Measurements from ENCODE around the gene ZNF212.
A peak's percentile ranks its signal among the peaks of the same experiment; 100 is the strongest.
"Not testable (repeated sequence)": the region's sequence is repeated elsewhere in the genome, so short reads cannot be mapped to it uniquely, and the experiment has no call there.

ZNF212 gene

DNA sequence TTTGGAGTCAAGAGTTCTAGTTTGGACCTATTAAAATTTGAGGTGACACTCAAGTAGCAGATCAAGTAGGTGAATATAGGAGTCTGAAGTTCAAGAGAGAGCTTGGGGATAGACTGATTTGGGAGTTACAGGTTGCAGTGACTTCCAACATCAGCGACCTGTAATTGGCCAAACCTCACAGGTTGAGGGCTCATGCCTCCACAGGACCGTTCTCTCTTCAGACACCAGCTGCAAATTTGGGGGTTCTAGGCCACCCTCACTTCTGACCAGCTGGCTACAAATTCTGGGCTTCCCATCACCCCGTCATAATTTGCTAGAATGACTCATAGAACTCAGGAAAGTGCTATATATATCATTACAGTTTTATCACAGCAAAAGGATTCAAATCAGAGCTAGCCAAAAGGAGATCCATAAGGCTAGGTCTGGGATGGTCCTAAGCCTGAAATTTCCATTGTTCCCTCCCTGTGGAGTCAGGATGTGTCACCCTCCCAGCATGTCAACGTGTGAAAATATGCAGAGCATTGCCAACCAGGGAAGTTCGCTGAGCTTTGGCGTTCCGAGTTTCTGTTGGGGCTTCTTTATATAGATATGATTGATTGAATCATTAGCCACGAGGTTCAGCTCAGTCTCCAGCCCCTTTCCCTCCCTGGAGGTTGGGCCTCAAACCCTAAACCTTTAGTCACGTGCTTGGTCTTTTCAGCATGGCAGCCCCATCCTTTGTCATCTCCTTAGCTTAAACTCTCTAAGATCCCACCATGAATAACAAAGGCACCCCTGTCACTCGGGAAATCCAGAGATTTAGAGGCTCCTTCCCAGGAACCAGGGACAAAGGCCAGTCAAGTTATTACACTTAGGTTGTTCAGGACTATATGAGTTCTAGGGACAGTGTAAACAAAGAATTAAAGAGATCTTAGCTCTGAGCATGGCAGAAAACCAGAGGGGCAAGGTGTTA lies 20.7 kb upstream of the ZNF212 start:
- DNase-seq = no peak

DNA sequence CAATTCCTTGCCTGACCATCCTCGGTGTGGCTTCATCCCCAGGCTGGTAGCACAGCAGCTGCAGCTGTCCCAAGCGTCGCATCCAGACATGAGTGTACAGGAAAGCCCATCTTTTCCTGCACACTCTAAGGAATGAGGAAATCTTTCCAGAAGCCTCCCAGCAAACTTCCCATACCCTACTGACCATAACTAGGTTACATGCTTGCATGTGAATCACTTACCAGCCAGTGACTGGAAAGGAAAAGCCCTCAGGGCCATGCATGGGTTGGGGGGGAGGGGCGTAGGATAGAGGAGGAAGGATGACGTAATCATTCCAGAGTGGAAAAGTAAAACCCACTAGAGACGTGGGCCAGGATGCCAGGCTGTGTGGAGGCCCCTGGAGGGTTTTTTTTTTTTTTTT lies 18.9 kb upstream of the ZNF212 start:
- no peak for DNase-seq

DNA sequence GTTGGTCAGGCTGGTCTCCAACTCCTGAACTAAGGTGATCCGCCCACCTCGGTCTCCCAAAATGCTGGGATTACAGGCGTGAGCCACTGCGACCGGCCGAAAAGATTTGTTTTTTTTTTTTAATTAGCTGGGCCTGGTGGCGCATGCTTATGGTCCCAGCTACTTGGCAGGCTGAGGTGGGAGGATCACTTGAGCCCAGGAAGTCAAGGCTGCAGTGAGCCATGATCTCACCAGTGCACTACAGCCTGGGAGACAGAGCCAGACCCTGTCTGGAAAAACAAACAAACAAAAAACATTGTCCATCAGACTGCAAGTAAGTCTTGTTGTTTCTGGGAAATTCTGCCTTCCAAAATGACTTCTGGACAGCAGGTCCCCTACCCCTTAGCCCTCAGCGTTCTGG lies 16.3 kb upstream of the ZNF212 start:
- no peak for DNase-seq

DNA sequence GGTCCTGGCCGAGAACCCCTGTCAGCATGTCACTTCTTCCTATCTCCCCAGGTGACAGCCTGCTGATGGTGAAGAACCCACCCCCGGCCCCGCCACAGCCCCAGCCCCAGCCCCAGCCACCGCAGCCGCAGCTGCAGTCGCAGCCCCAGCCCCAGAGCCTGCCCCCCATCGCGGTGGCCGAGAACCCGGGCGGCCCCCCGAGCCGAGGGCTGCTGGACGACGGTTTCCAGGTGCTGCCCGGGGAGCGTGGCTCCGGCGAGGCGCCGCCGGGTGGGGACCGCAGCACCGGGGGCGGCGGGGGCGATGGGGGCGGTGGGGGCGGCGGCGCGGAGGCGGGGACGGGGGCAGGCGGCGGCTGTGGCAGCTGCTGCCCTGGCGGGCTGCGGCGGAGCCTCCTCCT lies 15.7 kb upstream of the ZNF212 start:
- no peak for DNase-seq

DNA sequence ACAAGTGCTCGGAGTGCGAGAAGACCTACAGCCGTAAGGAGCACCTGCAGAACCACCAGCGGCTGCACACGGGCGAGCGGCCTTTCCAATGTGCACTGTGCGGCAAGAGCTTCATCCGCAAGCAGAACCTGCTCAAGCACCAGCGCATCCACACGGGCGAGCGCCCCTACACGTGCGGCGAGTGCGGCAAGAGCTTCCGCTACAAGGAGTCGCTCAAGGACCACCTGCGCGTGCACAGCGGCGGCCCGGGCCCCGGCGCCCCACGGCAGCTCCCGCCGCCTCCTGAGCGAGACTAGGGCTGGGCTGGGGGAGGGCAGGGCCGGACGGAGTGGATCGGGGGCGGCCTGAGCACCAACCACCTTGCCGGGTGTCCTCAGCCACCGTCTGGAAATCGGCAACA lies 15.1 kb upstream of the ZNF212 start:
- no peak for DNase-seq

DNA sequence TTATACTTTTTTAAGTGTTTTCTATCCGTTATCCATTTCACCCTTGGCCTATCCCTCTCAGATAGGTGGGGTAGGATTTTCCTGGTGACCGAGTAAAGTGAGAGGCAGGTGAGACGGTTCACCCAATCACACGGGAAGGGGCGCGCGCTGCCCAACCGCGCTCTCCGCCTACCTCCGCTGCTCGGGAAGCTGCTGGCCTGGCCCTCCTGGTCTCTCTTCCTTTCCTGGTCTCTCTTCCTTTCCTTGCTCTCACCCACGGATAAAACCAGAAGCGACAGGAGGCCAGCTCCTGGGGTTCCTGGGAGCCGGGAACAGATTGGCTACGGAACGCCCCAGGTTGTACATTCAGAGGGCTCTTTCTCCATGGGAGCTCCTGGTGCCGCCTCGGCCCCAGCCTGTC lies 14.3 kb upstream of the ZNF212 start:
- DNase-seq = no peak

DNA sequence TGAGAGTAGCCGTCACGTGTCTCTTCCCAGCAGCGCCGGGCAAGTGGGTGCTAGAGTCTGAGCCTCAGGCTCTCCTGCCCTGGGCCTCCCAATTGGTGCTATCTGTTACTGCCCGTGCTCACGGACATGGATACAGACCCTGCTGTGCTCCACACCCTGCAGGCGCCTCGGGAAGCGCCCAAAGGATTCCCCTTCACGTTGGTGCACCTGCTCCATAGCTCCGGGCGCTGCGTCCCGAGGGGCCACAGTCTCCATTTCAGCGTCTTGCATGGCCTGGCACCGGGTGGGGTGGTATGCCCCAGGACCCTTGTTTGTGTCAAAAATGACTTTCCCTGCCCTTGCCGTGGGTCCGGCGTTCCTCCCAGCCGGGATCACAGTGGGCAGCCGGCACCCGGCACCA lies 13.8 kb upstream of the ZNF212 start:
- no peak for DNase-seq

DNA sequence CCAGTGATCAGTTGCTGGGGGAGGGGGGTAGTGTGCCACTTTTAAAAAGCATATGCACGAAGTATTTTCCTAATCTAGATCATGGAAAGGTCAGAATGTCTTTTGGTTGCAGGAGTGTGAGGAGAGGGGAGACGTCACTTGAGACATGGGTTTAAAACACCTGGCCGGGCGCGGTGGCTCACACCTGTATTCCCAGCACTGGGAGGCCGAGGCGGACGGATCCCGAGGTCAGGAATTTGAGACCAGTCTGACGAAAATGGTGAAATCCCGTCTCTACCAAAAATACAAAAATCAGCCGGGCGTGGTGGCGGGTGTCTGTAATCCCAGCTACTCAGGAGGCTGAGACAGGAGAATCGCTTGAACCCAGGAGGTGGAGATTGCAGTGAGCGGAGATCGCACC lies 13.1 kb upstream of the ZNF212 start:
- not testable (repeated sequence) for DNase-seq

DNA sequence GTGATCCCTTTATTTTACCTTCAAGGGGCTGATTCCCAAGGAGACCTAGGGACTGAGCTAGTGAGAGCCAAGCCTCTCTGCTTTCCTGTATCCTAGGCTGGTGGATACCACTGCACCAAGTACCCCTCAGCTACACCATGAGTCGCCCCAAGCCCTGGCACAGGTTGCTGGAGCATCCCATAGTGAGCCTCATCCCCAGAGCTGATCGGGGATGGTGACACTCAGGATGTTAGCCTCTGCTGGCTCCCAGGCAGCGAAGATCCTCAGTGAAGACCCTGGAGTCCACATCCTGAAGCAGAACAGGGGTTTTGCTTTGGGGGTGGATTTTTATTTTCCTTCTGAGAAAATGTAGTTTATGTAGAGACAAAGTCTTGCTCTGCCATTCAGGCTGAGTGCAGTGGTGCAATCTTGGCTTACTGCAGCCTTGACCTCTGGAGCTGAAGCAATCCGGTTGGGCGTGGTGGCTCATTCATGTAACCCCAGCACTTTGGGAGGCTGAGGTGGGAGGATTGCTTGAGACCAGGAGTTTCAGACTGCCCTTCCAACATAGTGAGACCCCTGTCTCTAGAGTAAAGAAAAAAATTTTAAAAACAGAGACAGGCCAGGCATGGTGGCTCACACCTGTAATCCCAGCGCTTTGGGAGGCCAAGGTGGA lies 12.5 kb upstream of the ZNF212 start:
- DNase-seq = no peak

DNA sequence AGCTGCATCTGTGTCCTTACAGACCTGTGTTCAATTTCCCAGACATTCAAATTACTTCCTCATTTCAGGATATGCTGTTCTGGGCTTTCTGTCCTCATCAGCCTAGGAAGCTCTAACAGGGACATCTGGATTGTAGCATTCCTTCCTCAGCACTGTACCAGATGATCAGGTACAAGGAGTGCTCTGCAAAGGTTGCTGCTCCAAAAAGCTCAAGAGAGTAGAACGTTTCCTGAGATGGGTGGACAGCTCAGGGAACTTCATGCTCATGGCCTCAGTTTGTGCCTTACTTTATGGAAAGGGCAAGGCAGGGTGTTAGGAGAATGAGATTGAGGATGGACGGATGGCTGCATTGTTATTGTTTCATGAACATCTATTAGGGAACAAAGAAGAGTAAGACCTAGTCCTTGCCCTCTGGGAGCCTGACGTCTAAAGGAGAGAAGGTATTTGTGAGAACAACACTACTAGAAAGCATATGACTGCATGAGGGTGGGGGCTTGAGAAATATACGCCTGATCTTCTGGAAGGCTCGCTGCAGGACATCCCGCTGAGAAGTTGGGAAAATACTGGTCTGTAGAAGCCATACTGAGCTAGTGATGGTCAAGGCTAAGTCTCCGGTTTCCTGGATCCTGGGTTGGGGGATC lies 10.5 kb upstream of the ZNF212 start:
- no peak for DNase-seq

DNA sequence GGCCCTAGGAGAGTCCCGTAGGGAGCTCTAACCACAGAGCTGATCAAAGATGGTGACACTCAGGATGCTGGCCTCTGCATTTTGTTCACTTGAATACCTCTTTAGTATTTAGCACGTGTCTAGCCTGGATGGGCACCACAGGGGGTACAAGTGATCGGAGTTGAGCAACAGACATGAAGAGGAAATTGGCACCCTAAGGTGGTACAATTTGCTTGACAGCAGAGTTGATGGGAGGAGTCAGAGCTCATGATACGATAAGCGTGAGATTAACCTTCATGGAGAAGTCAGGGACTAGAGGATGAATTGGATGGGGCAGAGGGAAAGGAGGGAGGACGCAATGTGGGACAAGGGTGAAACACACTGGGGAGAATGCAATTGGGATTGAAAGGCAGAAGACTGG lies 9.9 kb upstream of the ZNF212 start:
- DNase-seq = no peak

DNA sequence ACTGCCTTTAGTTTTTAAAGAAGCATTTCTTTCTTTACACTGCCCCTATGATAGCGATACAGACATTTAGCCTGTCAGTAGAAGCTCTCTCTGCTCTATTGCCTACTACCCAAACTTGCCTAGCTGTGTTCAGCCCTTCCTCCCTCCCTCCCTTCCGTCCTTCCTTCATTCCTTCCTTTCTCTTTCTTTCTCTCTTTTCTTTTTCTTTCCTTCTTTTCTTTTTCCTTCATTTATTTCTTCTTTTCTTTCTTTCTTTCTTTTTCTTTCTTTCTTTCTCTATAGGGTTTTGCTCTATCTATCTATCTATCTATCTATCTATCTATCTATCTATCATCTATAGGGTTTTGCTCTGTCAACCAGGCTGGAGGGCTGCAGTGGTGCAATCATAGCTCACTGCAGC lies 7.1 kb upstream of the ZNF212 start:
- DNase-seq = no peak

DNA sequence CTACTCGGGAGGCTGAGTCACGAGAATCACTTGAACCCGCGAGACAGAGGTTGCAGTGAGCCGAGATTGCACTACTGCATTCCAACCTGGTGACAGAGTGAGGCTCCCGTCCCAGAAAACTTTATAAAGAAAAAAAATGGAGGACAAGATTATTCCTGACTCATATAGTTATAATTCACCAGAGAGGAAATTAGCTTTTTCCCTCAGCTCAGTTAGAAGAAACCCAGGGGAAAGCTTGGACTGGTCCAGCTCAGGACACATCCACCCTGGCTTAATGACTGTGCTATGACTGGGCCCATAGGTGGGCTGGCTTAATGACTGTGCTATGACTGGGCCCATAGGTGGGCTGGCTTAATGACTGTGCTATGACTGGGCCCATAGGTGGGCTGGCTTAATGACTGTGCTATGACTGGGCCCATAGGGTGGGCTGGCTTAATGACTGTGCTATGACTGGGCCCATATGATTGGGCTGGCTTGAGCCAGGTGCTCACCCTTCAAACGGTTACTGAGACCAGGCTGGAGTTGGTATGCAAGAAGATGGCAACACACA lies 5.7 kb upstream of the ZNF212 start:
- DNase-seq = not testable (repeated sequence)

DNA sequence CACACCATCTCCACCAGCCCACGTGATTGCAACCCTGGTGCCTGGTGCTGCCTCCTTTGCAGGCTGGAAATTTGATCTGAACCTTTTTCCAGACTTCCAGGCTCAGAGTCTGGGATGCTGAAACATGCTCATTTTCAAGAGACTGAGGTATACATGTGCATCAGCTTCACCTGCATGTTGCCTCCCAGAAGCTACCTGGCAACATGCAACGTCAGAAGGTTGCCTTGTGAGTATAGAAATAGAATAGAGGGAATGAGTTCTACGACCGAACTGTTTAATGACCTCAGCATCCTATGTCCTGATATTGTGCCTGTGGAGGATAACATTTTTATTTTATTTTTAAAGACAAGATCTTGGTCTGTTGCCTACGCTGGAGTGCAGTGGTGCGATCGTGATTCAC lies 1.9 kb upstream of the ZNF212 start:
- no peak for DNase-seq

DNA sequence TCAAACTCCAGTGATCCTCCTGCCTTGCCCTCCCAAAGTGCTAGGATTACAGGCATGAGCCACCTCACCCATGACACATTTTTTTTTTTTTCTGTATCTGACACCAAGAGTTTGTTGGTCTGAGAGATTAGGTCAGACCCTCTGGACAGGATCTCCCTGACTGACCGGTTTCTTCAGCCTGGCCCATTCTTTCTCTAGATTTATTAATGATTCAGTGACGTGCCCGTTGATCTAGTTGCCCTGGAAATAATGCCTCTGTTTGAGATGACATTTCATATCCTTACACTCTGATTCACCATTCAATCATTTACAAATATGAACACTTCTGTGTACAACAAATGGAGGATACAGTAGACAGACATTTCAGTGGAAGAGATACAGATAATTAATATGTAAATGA lies 1.4 kb upstream of the ZNF212 start:
- DNase-seq = no peak

DNA sequence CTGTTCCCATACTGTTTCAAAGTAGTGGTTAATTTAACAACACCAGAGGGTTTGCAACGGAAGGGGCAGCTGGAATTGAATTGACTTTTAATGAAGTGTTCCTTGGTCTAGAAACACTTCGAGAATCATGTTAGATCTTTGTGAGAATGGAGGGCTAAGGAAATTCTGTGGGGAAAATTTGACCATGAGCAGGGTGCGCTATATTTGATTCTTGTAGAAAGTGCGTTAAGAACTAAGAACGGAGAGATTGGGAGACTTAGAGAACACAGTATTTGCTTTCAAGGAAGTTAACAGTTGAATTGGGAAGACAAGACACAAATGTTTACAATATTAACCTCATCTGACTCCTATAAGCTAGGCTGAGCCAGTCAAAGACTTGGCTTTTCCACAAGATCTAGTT lies 1.2 kb downstream of the ZNF212 start:
- no peak for DNase-seq

DNA sequence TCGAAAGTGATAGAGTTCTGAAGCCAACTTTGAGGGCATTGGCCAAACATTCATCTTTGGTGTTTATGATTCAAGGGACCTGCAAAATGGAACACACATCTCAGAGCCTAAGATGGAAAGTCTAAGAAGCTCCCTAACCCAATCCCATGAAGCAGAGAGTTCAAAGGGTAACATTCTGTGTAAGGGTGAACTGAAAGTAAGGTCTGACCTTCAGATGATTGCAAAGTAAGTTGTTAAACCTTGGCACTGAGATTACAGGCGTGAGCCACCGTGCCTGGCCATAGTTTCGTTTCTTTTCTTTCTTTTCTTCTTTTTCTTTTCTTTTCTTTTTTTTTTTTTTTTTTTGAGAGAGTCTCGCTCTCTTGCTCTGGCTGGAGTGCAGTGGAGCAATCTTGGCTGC lies 2.2 kb downstream of the ZNF212 start:
- DNase-seq = no peak

DNA sequence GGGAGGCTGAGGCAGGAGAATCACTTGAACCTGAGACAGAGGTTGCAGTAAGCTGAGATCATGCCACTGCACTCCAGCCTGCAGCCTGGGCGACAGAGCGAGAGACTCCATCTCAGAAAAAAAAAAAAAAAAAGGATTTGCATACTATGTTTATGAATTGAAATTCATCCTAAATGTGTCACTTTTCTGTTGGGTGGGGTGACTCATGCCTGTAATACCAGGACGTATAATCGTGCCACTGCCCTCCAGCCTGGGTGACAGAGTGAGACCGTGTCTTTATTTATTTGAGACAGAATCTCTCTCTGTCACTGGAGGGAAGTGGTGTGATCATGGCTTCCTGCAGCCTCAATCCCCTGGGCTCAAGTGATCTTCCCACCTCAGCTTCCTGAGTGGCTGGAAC lies 5.8 kb downstream of the ZNF212 start:
- DNase-seq = peak in 1 of 5 donors; percentile 38

DNA sequence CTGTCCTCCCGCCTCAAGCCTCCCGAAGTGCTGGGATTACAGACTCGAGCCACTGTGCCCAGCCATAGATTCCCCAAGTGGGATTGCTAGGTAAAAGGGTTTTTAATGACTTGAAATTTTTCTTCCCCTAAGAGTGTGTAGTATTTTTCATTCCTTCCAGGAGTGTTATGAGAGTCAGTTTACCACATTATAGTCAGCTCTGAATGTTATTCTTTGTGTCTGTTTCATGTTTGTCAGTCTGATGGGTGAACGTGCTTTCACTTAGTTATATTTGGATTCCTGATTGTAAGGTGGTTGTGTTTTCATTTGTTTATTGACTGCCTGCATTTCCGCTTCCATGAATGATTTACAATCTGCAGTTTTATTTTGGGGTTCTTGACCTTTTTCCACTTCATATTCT lies 6.3 kb downstream of the ZNF212 start:
- DNase-seq = no peak

DNA sequence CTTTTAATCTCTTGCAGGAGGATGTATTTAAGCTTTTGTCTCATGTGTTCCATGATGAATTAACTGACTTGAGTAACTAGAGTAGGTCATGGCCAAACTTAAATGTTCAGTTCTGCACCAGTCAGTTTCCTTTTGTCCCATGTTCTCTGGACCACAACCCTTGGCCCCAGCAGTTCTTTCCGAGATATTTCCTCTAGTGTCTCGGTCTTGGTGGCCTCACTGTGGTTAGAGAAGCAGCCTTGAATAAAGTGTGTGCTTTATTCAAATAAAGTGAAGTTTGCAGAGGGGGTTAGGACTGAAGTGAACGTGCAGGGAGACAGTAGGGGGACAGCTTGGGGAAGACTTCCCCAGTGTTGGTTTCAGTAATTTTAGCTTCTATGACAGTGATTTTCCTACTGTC lies 9.3 kb downstream of the ZNF212 start:
- no peak for DNase-seq

DNA sequence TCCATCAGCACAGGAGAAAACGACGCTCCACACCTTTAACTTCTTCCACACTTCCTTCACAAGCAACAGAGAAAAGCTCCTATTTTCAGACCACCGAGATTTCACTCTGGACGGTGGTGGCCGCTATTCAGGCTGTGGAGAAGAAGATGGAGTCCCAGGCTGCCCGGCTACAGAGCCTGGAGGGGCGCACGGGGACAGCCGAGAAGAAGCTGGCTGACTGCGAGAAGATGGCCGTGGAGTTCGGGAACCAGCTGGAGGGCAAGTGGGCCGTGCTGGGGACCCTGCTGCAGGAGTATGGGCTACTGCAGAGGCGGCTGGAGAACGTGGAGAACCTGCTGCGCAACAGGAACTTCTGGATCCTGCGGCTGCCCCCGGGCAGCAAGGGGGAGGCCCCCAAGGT lies 10.7 kb downstream of the ZNF212 start:
- DNase-seq = not testable (repeated sequence)

DNA sequence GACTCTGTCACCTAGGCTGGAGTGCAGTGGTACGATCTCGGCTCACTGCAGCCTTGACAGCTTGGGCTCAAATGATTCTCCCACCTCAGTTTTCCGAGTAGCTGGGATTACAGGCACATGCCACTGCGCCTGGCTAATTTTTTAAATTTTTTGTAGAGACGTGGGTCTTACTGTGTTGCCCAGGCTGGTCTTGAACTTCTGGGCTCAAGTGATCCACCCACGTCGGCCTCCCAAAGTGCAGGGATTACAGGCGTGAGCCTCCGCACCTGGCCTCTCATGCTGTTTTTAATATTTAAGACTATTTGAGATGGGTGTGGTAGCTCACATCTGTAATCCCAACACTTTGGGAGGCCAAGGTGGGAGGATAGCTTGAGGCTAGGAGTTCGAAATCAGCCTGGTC lies 12.1 kb downstream of the ZNF212 start:
- not testable (repeated sequence) for DNase-seq

DNA sequence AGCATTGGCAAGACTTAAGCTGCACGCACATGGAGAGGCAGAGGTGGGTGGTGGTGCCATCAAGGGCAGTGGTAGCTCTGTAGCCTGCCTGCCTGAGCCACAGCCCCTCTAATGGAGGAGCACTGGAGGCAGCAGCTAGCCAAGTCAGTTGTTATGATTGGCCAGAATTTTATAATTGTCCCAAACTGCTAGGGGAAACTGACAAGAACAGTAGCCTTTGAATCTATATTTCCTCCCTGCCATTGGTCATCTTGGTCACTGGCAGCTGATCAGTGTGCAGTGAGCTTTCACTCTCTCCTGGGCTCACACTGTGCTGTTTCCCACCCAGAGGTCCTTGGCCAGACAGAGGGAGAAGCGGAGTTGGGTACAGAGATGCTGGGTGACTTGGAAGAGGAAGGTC lies 12.9 kb downstream of the ZNF212 start:
- DNase-seq = no peak

DNA sequence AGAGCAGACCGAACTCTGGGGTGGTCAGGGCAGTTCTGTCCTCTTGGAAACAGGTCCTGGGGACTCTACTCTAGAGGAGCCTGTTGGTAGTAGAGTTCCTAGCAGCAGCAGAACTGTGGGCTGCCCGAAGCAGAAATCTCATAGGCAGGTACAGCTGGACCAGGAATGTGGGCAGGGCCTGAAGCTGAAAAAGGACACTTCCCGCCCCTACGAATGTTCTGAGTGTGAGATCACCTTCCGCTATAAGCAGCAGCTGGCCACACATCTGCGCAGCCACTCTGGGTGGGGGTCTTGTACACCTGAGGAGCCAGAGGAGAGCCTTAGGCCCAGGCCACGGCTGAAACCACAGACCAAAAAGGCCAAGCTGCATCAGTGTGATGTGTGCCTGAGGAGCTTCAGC lies 14.2 kb downstream of the ZNF212 start:
- DNase-seq = no peak
